Midbrain (tissue), 1 donor: ENCODE measurements around the gene DNAH17.
"Not testable (repeated sequence)": the region's sequence is repeated elsewhere in the genome, so short reads cannot be mapped to it uniquely, and the experiment has no call there.

Source experiments
- DNase-seq: peaks from one replicate; lab custom pipeline; 2025; lab: John Stamatoyannopoulos, UW

Gene DNAH17

DNA sequence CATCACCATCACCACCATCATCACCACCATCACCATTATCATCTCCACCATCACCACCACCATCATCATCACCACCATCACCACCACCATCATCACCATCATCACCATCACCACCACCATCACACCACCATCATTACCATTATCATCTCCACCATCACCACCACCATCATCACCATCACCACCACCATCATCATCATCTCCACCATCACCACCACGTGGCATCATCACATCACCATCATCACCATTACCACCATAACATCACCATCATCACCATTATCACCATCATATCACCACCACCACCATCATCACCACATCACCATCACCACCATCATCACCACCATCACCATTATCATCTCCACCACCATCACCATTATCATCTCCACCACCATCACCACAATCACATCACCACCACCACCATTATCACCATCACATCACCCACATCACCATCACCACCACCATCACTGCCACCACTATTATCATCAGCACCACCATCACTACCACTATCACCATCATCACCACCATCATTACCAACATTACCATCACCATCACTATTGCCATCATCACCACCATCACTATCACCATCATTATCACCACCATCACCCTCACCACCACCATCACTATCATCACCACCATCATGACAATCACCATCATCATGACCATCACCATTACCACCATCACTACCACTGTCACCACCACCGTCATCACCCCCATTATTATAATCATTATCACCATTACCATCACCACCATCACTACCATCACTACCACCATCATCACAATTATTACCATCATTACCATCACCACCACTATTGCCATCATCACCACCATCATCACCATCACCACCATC, 99.1 kb downstream of the DNAH17 start:
- DNase-seq = no peak

DNA sequence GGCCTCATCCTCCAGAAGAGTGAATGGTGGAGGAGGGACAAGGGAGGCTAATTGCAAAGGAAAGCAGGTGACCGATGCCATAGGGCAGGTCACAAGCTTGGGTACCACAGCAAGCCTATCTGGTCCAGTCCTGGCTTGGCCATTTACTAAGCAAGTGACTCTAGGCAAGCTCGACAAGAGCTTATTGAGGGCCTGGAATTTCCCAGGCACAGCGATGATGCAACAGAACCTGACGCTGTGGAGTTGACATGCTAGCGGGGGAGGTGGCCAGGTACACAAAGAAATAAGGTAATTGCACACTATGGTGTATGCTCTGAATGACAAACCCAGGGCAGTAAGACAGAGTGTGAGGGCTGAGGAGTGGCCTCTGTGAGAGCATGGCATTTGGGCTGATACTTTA, 100.2 kb downstream of the DNAH17 start:
- no peak for DNase-seq

DNA sequence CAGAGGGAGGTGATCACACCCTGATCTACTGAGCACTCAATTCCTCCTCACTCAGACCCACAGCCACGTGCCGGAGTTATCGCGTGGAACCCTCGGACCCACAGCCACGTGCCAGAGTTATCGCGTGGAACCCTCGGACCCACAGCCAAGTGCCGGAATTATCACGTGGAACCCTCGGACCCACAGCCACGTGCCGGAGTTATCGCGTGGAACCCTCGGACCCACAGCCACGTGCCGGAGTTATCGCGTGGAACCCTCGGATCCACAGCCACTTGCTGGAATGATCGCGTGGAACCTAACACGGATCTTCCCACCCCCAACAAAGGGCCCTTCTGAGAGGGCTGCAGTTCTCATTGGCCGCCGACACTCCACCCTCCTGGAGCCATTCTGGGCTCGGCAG, 101.0 kb downstream of the DNAH17 start:
- no peak for DNase-seq

DNA sequence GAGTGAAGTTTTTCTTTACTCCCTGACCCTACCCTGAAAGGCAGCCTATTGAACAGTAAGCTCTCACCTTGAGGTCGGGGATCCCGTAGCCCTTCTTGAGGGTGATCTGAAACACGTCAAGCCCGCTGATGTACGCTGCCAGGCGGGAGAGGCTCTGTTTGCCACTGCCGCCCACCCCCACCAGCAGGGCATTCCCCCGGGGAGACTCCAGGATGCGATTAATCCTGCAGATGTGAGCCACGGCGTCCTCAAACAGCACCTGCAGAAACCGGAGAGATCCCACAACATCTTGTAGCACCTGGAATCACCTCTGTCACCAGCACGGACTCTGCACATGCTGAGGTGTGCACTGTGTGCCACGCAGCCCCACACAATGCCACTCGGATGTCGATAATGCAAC, 102.0 kb downstream of the DNAH17 start:
- no peak for DNase-seq

DNA sequence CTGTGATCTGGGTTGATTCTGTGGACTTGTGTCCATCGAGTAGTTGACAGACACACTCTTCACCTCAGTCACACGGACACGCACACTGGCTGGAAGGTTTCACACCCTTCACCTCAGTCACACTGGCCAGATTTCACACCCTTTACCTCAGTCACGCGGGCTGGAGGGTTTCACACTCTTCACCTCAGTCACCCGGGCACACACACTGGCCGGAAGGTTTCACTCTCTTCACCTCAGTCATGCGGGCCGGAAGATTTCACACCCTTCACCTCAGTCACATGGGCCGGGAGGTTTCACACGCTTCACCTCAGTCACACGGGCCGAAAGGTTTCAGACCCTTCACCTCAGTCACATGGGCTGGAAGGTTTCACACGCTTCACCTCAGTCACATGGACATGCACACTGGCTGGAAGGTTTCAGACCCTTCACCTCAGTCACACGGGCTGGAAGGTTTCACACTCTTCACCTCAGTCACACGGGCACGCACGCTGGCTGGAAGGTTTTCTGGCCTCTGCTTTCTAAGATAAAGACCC, 102.5 kb downstream of the DNAH17 start:
- DNase-seq = no peak

DNA sequence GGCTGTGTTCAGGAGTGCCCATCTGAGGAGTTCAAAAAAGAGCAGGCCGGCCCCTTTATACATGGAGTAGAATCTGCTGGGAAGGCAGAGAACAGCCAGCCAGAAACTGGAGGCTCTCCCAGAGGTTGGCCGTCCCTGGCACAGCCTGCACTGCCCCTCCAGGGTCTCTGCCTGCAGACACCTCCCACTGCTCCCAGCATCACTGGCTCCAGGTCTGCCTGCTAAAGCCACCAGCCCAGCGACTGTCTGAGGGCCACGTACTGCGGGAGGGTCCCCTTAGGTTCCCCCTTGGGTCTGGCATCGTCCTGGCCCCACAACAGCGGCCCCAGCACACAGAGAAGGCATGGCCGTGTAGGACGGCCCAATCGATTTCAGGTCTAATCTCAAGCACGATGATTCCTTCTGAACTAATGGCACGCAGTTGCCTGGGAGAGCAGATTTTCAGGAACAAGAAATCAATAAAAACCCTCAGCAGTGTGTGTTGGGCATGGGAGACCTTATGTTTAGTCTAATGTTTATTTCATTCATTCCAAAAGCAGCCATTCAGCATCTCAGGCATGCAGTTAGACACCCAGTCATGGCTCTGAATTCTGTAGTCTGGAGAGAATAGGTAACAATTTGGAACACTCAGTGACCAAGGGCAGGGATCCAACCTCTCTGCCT, 103.1 kb downstream of the DNAH17 start:
- DNase-seq = no peak

DNA sequence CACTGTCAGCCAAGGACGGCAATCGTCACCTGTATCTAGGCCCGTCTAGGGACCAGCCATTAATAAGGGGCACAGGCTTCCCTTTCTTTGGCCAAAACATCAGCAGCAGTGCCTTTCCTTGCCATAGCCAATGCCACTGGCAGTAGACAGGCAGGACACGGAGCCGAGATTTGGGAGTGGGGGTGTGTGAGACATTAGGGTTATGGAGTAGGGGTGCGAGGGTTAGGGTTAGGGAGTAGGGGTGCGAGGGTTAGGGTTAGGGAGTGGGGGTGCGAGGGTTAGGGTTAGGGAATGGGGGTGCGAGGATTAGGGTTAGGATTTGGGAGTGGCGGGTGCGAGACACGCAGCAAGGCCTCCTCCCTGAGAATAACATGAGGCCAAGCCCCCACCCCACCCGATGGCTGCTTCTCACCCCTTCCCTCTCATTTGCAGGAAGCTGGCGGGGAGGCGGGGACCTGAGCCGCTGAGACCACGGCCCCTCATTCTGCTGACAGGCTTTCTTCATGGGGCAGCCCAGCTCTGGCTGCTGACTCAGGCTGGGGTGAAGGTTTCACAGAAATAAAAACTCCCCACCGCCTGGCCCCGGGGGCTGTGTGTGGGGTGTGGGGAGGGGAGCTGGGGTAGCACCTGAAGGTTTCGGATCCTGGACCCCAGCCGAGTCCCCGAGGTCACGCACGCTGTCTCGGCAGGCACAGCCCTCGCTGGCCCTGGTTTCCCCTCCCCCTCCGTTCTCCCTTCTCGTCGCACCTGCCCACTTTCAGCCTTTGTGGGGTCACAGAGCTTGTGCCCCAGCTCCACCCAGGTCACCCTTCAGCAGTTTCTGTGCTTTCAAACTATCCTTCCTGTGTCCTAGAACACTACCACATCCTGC, 104.9 kb downstream of the DNAH17 start:
- DNase-seq = no peak

DNA sequence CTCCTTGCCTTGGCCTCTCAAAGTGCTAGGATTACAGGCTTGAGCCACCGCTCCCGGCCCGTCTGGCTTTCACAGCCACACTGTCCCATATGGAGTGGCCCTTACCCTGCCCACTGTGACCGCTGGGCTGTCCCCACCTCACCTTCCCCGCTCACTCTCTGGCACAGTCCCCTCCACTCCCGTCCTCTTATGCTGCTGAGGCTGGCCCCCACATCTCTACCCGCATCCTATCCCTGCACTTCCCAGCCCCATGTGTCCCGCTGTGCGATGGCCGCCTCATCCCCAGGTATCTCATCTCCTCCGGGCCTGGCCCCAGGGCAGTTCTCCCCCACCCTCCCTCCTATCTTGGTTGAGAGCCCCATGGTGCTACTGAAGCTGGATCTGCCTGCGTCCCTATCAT, 105.6 kb downstream of the DNAH17 start:
- DNase-seq = no peak

DNA sequence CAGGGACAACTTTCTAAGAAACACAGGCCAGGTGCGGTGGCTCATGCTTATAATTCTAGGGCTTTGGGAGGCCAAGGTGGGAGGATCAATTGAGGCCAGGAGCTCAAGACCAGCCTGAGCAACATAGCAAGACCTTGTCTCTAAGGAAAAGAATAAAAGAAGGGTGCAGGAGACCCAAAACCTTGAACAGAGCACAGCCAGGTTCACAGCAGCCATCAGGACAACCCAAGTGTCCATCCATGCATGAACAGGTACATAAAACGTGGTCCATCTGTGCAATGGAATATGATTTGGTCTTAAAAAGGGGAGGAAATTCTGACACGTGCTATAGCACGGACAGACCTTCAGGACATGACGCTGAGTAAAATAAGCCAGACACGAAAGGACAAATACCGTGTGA, 107.8 kb downstream of the DNAH17 start:
- DNase-seq = no peak

DNA sequence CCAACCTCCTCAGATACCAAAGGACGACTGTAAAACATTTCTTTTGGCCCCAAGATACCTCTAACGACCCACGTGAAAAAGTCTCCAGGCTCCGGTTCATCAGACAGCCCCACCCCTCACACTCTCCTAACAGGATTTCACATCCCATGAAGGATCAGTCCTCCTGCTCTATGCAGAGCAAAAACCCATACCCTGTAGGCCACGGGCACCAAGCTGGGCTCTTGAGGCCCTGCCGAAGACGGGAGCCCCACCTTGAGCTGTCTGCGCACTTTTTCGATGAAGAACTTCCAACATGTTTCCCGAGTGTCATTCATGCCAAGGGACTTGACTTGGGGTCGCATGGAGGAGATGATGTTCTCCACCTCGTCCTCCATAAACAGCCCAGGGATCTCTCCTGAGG, 108.8 kb downstream of the DNAH17 start:
- DNase-seq = no peak

DNA sequence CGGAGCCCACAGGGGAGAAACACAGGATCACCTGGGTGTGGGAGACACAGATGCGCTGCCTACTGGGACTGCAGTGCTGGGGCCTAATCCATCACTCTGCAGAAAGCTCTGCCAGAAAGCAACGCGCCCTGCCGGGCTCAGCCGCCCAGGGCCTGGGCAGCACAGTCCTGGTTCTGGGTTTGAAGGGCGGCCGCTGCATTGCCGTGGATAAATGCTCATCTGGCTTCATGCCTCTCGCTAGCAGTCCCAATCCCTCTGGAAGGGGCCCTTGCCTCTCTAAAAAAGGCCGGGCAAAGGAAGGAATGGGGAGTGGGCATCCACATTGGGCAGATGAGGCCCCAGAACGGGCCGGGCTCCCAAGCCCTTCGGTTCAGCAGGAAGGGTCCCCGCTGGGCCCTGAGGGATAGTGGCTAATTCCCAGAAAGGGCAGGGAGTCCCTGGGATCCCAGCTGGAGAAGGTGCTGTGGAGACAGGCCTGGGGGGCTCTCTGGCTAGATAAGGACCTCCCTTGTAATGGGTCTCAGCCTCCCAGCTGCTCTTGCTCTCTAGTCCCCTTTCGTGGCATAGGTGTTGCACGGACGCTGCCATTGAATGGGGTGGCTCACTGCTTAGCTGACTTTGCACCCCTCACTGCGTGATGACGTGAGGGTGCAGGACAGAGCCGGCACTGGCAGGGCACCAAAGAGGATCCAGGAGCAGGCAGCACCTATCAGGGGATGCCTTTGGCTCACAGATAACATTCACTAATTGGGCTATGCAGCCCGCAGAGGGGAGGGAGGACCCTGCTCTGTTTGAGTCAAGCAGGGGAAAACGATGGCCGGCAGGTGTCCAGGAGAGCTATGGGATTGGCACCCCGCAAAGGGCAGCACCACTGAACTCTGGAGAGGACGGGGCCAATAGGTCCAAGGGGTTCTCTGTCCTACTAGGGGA, 110.1 kb downstream of the DNAH17 start:
- no peak for DNase-seq

DNA sequence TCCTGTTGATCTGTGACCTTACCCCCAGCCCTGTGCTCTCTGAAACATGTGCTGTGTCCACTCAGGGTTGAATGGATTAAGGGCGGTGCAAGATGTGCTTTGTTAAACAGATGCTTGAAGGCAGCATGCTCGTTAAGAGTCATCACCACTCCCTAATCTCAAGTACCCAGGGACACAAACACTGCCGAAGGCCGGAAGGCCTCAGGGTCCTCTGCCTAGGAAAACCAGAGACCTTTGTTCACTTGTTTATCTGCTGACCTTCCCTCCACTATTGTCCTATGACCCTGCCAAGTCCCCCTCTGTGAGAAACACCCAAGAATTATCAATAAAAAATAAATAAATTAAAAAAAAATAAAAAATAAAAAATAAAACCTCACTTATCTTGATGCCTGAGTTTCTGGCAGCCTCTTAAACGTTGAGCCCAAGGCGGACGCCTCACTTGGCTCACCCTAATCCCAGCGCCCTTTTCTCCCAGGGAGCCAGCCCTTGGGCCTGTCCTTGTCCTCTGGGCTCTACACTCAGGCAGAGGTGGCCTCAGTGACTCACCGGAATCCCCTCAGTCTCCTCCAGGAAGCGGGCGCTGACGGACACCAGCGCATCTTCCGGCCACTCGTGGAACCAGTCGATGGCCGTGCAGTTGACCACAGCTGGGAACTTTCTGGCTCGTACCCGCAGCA, 110.9 kb downstream of the DNAH17 start:
- not testable (repeated sequence) for DNase-seq

DNA sequence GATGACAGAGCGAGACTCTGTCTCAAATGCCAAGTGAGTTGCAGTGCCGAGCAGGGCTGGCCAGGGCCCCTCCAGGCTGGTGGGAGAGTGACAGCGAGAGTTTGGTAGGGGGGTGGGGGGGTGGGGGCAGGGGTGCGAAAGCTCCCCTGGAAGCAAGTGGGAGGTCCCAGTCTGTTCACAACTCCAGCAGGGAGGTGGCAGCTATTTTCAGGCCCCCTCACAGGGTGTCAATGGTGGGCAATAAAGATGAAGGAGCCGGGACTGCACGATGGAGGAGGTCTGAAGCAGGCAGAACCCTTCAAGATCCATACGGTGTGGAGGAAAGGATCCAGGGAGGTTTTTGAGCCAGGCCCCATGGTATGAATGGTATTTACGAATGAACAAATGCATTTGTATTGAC, 115.0 kb downstream of the DNAH17 start:
- DNase-seq = no peak

DNA sequence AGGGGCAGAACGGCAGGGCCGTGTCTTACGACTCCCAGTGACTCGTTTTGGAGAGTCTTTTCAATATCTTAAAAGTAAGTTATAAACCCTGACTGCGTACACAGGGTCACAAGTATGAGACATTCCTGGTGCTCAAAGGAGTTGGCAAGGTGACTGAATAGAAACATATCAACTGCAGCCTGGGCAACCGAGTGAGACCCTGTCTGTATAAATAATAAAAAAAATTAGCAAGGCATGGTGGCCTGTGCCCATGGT, 115.5 kb downstream of the DNAH17 start:
- no peak for DNase-seq

DNA sequence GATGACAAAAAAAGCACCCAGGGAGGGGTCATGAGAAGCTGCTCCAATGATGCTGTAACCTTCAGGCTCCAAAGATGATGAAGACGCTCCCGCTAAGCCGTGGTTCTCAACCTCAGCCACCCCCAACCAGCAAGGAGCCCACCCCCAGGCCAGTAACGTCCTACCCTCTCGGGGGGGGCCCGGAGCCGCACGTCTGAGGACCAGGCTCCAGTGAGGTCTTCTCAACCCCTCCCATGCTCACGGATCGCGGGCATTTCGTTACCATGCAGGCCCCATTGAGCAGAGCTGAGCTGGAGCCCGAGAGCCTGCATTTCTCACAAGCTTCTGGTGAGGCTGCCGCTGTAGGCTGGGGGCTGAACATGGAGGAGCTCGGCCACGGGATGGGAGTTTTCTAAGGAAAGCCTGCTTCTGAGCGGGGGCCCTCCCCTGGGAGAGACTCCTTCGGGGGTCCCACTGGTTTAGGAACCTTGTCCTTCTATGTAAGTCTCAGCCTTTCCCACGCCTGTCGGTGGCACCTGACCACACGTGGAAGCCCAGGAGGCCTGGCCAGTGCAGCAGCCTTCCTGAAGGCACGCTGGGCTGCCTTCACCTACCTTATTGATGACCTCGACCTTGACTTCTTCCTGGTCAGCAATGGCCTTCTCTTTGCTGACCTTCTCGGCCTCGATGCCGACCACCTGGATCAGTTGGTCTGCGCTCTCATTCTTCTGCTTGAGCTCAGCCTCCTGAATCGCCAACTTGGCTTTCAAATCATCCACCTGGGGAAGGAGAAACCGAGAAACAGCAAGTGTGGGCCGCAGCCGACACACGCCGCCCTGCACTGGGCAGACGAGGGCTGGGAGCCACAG, 116.0 kb downstream of the DNAH17 start:
- no peak for DNase-seq

DNA sequence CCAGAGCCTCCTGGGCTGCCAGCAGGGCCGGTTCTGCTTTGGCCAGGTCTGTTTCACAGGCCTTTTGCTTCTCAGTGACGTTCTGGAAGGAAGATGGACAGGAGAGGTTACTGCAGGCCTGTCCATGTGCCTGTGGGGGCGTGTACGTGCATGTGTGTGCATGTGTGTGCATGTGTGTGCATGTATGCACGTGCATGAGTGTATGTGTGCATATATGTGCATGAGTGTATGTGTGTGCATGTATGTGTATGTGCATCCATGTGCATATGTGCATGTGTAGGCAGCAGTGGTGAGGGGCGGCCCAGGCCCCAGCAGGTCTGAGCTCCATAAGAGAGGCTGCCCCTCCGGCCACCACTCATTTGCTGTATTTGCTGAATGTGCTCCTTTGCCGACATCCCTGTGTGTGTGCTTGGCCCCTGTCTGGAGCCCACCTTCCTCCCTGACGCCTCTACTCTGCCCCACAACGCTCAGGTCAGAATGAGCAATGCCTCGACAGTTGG, 117.0 kb downstream of the DNAH17 start:
- no peak for DNase-seq

DNA sequence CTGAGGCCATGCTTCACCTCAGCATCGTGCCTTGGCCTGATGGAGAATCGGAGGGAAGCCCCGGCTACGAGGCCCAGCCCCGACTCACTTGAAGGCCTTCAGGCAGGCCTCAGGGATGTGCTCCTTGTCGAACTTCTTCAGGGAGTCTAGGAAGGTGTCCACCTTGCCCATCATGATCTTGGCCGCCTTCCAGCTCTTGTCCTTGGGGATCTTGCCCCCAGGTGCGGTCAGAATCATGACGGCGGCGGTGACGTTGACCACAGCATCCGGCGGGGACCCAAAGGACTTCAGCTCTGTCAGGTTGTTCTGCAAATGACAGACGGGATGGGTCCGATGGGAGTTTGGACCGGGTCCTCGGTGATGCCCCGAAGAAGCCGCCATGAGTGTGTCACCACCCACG, 117.5 kb downstream of the DNAH17 start:
- no peak for DNase-seq

DNA sequence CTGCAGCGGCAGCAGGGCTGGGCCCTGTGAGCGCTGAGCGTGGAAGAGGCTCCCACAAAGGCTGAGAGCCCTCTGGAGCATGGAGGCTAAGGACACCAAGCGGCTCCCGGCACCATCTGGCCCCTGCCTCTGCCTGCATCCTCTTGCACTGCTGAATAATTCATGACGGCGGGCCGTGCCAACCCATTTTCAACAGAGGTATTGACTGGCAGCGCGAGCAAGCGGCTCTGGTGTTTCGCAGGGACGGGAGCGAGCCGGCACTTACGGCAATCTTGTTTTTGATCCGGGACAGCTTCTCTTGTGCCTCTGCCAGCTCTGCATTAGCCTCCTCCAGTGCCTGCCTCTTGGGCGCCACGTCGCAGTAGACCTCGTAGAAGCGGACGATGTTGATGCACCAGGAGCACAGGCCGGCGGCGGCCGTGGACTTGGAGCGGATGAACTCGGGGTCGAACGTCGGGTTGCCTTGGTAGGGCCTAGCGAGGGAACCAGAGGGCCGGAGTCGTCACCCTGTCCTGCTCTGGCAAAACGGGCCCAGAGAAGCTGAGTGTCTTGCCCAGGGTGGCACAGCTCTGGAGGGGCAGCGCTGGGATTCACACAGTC, 118.4 kb downstream of the DNAH17 start:
- DNase-seq = peak; percentile 92

DNA sequence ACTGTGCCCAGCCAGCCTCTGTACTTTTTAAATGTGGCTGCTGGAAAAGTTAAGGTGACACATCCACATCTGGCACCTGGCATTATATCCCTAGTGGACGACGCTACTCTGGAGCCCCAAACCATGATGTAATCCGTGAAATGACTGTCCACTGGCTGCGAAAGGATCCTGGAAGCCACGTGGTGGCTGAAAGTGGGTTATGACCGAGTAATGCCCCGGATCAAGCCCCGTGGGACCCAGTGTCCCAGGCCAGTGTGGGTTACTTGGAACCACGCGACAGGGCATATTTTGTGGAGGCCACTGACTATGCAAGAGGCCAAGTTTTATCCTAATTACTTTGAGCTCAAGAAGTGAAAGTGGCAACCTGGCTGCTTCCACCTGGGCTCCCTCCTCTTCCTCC, 119.1 kb downstream of the DNAH17 start:
- no peak for DNase-seq
